Stromal cell of bone marrow (primary cell): ENCODE data around the gene SIGLEC15.
"Not testable (repeated sequence)": the region's sequence is repeated elsewhere in the genome, so short reads cannot be mapped to it uniquely, and the experiment has no call there.

ENCODE experiments used
- DNase-seq: peaks from one replicate; pipeline ENCODE4 v3.0.0-alpha.2; 2012; ENCODE audit warnings: low read depth

The SIGLEC15 gene

GRCh38 chr18:45820106-45820745 is 5.2 kb upstream of the SIGLEC15 start:
- no peak for DNase-seq

- DNase-seq: no peak
Measured at GRCh38 chr18:45821026-45821425, 4.4 kb upstream of the SIGLEC15 start.

- DNase-seq: no peak
Measured at GRCh38 chr18:45821711-45822110, 3.8 kb upstream of the SIGLEC15 start.

- DNase-seq: no peak
Measured at GRCh38 chr18:45826084-45826483, 609 bp downstream of the SIGLEC15 start.

- not testable (repeated sequence) for DNase-seq
Measured at GRCh38 chr18:45826716-45827115, 1.2 kb downstream of the SIGLEC15 start.

- no peak for DNase-seq
Measured at GRCh38 chr18:45828917-45829811, 3.7 kb downstream of the SIGLEC15 start.

- no peak for DNase-seq
Measured at GRCh38 chr18:45829855-45830254, 4.4 kb downstream of the SIGLEC15 start.

GRCh38 chr18:45830917-45831316 is 5.4 kb downstream of the SIGLEC15 start:
- DNase-seq: no peak

- no peak for DNase-seq
Measured at GRCh38 chr18:45833846-45834245, 8.4 kb downstream of the SIGLEC15 start.

- no peak for DNase-seq
Measured at GRCh38 chr18:45834306-45834705, 8.8 kb downstream of the SIGLEC15 start.

- no peak for DNase-seq
Measured at GRCh38 chr18:45835057-45835636, 9.7 kb downstream of the SIGLEC15 start.

- DNase-seq: no peak
Measured at GRCh38 chr18:45836242-45837205, 11.0 kb downstream of the SIGLEC15 start.

- DNase-seq: no peak
Measured at GRCh38 chr18:45837283-45838070, 12.0 kb downstream of the SIGLEC15 start.

GRCh38 chr18:45838302-45839070 is 13.0 kb downstream of the SIGLEC15 start:
- DNase-seq: no peak

- peak; percentile 59 for DNase-seq
Measured at GRCh38 chr18:45839414-45840395, 14.2 kb downstream of the SIGLEC15 start.

- no peak for DNase-seq
Measured at GRCh38 chr18:45841060-45841764, 15.7 kb downstream of the SIGLEC15 start.

GRCh38 chr18:45841765-45842442 is 16.4 kb downstream of the SIGLEC15 start:
- DNase-seq: no peak

GRCh38 chr18:45843019-45843418 is 17.5 kb downstream of the SIGLEC15 start:
- DNase-seq: no peak
